HG02759 (cell line): Measurements from ENCODE around the gene C10orf88.
"Not testable (repeated sequence)": the region's sequence is repeated elsewhere in the genome, so short reads cannot be mapped to it uniquely, and the experiment has no call there.

Experiments used
- ATAC-seq: cut with Tn5 transposase; IDR thresholded peaks from one replicate; pipeline ENCODE4 v1.9.1; 2021; ENCODE audit warnings: mild to moderate bottlenecking, moderate library complexity; ENCODE audit not compliant: unreplicated experiment

Gene C10orf88

GRCh38 chr10:122966879-122967278, 12.9 kb upstream of the C10orf88 start:
- ATAC-seq = no peak

DNA sequence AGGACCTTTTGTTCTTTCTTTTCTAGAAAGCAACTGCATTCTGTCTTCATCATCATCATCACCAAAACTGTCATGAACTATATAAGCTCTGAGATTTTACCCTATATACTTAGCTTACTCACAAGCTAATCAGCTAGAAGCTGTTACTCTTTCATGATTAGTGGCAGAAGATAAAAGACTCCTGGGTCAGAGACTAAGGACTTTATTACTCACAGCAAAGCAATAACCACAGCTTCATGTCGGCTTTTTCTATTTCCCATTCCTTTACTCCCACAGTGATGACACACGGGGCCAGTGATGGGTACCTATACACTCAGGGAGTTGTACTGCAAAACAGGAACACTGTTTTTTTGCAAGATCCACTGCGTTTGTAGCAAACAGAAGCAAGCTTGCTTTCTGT, 8.4 kb upstream of the C10orf88 start:
- ATAC-seq = no peak

DNA sequence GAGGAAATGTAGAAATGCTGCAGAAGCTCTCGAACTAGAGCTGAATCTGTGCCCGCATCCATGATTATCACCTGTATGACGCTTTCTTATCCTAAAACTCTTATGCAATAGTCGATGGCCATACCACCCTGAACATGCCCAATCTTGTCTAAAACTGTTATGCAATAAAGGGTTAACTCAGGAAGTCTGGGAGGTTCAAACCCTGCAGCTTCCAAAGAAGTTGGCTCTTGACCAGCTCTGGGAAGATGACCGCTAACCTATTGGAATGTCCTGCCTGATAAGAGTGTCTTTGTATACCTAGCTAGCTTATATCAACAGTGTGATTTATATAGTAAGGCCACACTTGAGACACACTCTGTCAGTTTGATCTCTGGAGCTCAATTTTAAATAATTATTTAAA, 3.4 kb upstream of the C10orf88 start:
- ATAC-seq = no peak

GRCh38 chr10:122955892-122956291, 1.9 kb upstream of the C10orf88 start:
- ATAC-seq = no peak

DNA sequence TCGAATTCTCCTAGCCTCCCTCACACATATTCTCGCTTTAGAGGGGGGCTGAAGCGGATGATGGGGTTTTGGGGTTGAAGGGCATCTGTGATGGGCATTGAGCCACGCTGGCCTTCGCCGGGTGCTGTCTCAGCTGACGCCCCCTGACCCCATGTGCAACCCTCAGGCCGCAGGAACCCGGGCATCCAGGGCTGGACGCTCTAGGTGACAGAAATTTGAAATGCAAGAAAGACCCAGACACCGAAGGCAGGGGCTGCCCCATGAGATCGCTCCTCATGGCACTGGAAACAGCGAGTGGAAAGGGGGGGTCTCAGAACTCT, 664 bp upstream of the C10orf88 start:
- ATAC-seq = no peak

DNA sequence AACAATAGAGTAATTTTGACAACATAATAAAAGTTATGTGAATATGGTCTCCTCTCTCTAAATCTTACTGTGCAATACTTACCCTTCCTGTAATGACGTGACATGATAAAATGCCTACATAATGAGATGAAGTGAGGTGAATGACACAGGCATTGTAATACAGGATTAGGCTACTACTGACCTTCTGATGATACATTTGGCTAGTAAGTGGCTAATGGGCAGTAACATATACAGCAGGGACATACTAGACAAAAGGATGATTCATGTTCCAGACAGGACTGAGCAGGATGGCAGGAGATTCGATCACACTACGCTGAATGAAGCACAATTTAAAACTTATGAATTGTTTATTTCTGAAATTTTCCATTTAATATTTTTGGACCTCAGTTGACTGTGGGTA, 4.7 kb downstream of the C10orf88 start:
- no peak for ATAC-seq

DNA sequence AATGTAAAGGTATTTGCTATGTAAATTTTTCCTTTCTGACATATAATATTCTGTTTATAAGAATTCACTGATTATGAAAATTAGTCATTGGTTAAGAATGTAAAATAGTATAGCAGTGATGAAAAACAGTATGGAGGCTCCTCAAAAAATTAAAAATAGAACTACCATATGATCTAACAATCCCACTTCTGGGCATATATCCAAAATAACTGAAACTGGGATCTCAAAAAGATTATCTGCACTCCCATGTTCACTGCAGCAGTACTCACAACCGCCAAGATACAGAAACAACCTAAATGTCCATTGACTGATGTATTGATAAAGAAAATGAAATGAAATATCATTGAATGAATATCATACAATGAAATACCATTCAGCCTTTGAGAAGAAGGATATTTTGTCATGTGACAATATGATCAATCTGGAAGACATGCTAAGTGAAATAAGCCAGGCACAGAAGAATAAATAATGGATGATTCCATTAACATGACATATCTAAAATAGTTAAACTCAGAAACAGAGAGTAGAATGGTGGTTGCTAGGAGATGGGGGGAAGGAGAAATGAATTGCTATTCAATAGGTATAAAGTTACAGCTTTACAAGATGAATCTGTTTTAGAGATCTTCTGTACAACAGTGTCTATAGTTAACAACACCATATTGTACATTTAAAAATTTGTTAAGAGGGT, 14.0 kb downstream of the C10orf88 start:
- no peak for ATAC-seq

DNA sequence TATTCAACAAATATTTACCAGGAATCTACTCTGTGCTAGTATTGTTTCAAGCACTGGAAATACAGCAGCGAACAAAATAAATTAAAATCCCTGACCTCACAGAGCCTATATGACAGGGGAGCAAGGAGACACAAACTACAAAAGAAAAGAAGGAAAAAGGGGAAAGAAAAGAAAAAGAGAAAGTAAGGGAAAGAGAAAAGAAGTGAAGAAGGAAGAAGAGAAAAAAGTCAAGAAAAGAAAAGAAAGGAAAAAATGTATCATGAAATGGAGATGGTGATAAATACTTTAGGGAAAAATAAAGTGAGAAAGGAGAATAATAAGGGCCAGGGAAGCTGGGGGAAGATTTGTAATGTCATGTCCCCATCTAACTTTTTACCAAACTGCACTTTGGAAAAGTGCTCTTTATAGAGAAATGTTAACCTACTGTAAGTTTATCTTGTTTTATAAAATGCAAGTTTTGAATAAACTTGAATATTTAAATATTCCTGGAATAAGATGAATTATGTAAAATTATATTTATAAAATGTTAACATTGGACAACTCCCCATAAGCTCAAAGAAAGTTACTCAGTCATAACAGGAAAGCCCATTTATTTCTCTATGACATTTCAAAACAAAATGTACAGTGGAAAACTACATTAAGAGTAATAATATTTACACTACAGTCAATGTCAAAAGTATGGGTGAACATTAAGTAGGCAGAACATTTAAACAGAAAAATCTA, 14.7 kb downstream of the C10orf88 start:
- ATAC-seq = no peak

DNA sequence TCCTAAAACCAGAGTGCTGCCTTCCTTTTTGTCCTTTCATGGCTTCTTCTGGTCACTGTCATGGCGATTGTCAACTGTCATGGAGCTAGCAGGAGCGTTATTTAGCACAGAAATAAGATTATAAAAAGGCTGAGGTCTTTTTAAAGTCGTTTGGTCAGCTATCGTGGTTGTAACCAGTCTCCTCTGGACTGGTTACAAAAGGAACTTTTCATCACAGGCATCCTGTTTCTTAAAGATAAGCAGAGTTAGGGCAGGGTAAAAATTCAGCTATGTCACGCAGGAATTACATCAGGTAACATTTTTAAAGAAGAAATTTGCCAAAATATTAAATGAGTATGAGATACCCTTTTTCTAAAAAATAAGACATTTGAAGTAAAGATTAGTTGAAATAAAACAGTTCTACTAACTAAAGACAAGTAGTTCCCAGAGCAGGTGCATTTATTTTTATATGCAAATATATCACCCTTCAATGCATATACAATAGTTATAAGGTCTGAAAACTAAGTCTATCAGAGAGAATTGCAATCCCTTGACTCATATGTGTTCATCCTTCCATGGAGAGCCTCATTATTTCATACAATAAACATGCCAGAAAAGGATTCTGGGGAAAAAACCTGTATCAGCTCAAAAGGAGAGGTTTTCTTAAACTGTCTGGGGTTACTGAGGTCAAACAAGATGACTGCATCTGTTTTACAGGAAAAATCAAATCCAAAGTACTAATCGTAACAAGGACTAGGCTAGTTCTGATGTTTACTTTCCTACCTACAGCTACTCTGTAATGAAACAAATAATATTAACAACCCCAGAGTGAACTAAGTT, 22.7 kb downstream of the C10orf88 start:
- no peak for ATAC-seq

DNA sequence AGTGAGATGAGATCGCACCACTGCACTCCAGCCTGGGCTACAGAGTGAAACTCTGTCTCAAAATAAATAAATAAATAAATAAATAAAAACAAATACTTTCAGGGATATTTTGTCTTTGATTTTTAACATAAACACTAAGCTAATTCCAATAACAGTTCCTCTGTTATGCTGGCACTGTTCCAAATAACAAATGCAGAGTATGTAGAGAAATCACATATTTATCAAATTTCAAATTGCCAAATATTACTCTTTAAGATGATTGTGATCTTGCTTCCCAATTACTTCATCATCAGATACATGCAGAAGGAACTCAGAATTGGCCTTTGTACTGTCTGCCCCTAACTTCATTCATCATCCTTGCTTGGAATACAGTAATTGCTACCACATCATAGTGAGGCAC, 23.9 kb downstream of the C10orf88 start:
- ATAC-seq = no peak

- no peak for ATAC-seq
Observed at GRCh38 chr10:122915700-122916099, 38.3 kb downstream of the C10orf88 start.

DNA sequence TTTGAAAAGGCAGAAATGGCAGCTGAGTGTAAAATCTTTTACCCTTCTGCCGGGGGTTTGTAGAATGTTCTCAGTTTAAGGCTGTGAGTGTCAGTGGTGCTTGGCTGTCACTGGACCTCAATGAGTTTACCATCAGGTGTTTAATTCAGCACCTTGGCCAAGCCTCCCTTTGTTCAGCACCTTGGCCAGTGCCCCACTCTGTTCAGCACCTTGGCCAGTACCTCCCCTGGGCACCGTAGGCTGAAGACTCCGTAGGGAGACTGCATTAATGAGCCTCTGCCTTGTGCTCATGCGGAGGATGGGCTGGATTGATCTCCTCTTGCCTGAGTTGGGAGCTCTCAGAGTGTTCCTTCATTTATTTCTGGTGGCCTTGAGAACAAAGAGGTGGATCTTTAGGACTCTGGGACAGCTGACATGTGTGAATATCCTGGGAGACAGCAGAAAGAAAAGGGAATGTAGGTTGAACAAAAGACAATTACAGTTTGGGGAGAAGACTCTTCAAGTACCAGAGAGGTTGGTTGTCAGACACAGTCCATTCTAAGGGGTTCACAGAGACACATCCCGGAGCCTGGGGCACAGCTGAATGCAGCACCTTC, 42.0 kb downstream of the C10orf88 start:
- ATAC-seq = no peak

DNA sequence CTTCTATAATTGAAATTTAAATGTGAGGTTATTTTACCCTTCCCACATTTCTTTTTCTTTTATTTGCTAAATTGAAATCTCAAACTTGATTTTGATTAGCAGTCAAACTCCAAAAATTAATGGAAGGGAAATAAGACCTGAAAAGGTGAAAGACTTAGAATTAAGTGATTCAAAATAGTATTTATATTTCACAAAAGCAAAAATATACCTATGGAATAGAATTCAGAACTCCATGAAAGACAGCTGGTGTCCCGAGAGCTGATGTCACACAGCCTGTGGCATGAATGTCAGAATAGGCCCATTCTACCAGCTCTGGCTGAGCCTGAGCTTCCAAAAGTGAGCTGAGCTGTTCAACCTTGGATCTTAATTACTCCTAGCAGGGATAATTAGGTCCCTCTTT, 43.7 kb downstream of the C10orf88 start, which contains the start of gene FAM24A:
TSS of gene FAM24A (plus strand) at position 301 of the 400 bp plus-strand sequence. CDS start 1,025 bp downstream, outside the sequence.
- no peak for ATAC-seq

DNA sequence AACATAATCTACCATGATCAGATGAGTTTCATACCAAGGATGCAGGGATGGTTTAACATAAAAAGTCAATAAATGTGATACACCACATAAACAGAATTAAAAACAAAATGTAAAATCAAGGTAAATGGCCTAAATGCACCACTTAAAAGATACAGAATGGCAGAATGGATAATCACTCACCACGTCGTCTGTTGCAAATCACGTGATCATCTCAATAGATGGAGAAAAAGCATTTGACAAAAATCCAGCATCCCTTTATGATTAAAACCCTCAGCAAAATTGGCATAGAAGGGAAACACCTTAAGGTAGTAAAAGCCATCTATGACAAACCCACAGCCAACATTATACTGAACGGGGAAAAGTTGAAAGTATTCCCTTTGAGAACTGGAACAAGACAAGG, 50.2 kb downstream of the C10orf88 start:
- not testable (repeated sequence) for ATAC-seq

DNA sequence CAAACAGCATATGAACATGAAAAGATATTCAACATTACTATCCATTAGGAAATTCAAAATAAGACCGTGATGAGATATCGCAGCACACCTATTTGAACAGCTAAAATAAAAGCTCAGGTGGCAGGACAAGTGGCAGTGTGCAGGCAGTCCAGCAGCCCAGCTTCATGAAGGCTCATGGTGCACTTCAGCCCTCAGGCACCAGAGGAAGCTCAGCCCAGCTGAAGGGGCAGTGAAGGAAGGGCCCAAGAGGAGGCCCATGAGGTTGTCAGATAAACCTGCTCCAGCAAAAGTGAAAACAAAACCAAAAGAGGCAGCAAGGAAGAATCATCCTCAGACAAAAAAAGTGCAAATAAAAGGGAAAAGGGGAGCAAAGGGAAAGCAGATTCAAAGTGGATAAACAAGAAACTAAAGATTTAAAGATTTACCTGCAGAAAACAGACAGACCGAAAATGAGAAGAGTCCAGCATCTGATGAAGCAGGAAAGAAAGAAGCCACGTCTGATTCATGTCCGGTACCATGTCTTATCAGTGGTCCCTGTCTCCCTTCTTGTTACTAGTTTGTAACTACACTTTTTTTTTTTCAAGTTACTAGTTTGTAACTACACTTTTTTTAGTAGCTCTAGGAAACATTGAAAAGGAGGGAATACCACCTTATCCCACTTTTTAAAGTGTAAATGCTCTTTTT, 59.6 kb downstream of the C10orf88 start:
- ATAC-seq = no peak

- no peak for ATAC-seq
Observed at GRCh38 chr10:122884166-122884565, 69.9 kb downstream of the C10orf88 start.

GRCh38 chr10:122882766-122883165, 71.3 kb downstream of the C10orf88 start:
- ATAC-seq = no peak
